A549 treated with GW870086 at 1 μM for 4 hours (cell line): ENCODE results near the gene TP53TG3D. TPM values are rescaled to one million over a fixed set of nuclear protein-coding genes. Genes with fewer than 3 reads are reported as not detected.

Experiments
- total RNA-seq: library from RNA; stranded (reverse); fragments of 200-300 nt; extraction: Qiagen RNA extraction; gene quantifications from 5 replicates; pipeline ENCODE4 v1.2.3, GENCODE V29; 2022; ENCODE audit warnings: low read depth

Gene TP53TG3D, protein sequence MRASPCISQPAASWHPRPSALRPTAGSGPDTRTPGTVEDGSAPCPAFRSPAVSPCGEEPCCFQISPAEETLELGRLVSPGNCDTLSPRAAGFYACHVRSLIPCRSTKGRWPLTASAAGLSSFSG
- total RNA-seq = 0.53 to 1.8 TPM (median 1.1 TPM) in 5 replicates

GRCh38 chr16:32252986-32253385 is at the start of gene TP53TG3D:
TP53TG3D (plus strand) TSS chr16:32253286; CDS start chr16:32253354, 68 bp downstream.

